Cardiac septum (tissue), 1 donor: ENCODE measurements around the gene PPARGC1A. TPM values are rescaled to one million over a fixed set of nuclear protein-coding genes. Genes with fewer than 3 reads are reported as not detected.

Source experiments
- DNase-seq: peaks from one replicate; pipeline ENCODE4 v3.0.0-alpha.2; 2020; ENCODE audit warnings: low spot score
- intact Hi-C: fragments of 100-400 bp; cut with DNase I; formaldehyde crosslinking; loops from one replicate; pipeline ENCODE4 v1.14.0; 2022
- long read RNA-seq: library from polyadenylated mRNA; unstranded; transcript quantifications from one replicate; pipeline ENCODE4 v2.0.0, GENCODE V29; 2021
- total RNA-seq: library from RNA; stranded (reverse); fragmentation: NEBNext Ultra II Directional; extraction: Animal tissue kit (Norgen Biotek cat#: 25700); gene quantifications from one replicate; pipeline ENCODE4 v1.2.1, GENCODE V29; 2021
- donor health status: DM: no; HTN: no; CAD: no.

Gene PPARGC1A
- total RNA-seq = 99.6 TPM
- long read RNA-seq, full-length matches to known transcripts = 16 of 53 reads
- long read RNA-seq, partial matches to known transcripts = 15 of 53 reads
- long read RNA-seq, other reads (novel, unspliced or antisense) = 22 of 53 reads

- intact Hi-C loops = loop anchor here (2.0 to 5.0 kb wide), 3 partner anchors 41 to 357 kb away; no protein-coding TSS in a partner anchor
- peak; percentile 76 for DNase-seq
These were observed at the start of gene PPARGC1A for GRCh38 chr4:23889814-23890341. PPARGC1A (minus strand) TSS chr4:23890047; CDS start chr4:23889957, 90 bp downstream.

GRCh38 chr4:23938796-23939195, 48.9 kb upstream of the PPARGC1A start:
- intact Hi-C loops = no loop called here

GRCh38 chr4:23937173-23937572, 47.3 kb upstream of the PPARGC1A start:
- DNase-seq = no peak
- intact Hi-C loops = no loop called here

More at GRCh38 chr4:23938796-23939195, 48.9 kb upstream of the PPARGC1A start:
- DNase-seq = no peak

GRCh38 chr4:23934915-23935314, 45.1 kb upstream of the PPARGC1A start:
- DNase-seq = peak; percentile 81
- intact Hi-C loops = loop anchor here (5.0 kb wide), 3 partner anchors 143 to 563 kb away; no protein-coding TSS in a partner anchor

- intact Hi-C loops = loop anchor here (5.0 kb wide), 3 partner anchors 142 to 562 kb away; no protein-coding TSS in a partner anchor
- DNase-seq = no peak
These were observed 44.4 kb upstream of the PPARGC1A start for GRCh38 chr4:23934223-23934622.

GRCh38 chr4:23932901-23933308, 43.1 kb upstream of the PPARGC1A start:
- DNase-seq = no peak
- intact Hi-C loops = loop anchor here (5.0 kb wide), 3 partner anchors 141 to 561 kb away; no protein-coding TSS in a partner anchor

- intact Hi-C loops = loop anchor here (5.0 kb wide), 3 partner anchors 140 to 560 kb away; no protein-coding TSS in a partner anchor
- no peak for DNase-seq
These were observed 42.3 kb upstream of the PPARGC1A start for GRCh38 chr4:23932186-23932585.

- no peak for DNase-seq
- intact Hi-C loops = loop anchor here (2.0 to 5.0 kb wide), 5 partner anchors 43 to 559 kb away; no protein-coding TSS in a partner anchor
These were observed 41.6 kb upstream of the PPARGC1A start for GRCh38 chr4:23931489-23931830.

- peak; percentile 86 for DNase-seq
- intact Hi-C loops = loop anchor here (2.0 to 5.0 kb wide), 5 partner anchors 42 to 559 kb away; no protein-coding TSS in a partner anchor
These were observed 41.1 kb upstream of the PPARGC1A start for GRCh38 chr4:23930750-23931488.

GRCh38 chr4:23929248-23929647, 39.4 kb upstream of the PPARGC1A start:
- no peak for DNase-seq
- intact Hi-C loops = no loop called here

- intact Hi-C loops = no loop called here
- DNase-seq = no peak
These were observed 34.7 kb upstream of the PPARGC1A start for GRCh38 chr4:23924556-23924955.

- no peak for DNase-seq
- intact Hi-C loops = no loop called here
These were observed 34.0 kb upstream of the PPARGC1A start for GRCh38 chr4:23923840-23924239.

GRCh38 chr4:23923141-23923540, 33.3 kb upstream of the PPARGC1A start:
- DNase-seq = no peak
- intact Hi-C loops = no loop called here

GRCh38 chr4:23922541-23923111, 32.8 kb upstream of the PPARGC1A start:
- intact Hi-C loops = no loop called here
- no peak for DNase-seq

- intact Hi-C loops = no loop called here
- DNase-seq = no peak
These were observed 32.2 kb upstream of the PPARGC1A start for GRCh38 chr4:23922013-23922412.

- intact Hi-C loops = no loop called here
- DNase-seq = no peak
These were observed 31.6 kb upstream of the PPARGC1A start for GRCh38 chr4:23921447-23921845.

GRCh38 chr4:23920716-23921446, 31.0 kb upstream of the PPARGC1A start:
- intact Hi-C loops = no loop called here

GRCh38 chr4:23920296-23920695, 30.4 kb upstream of the PPARGC1A start:
- no peak for DNase-seq
- intact Hi-C loops = no loop called here

More at GRCh38 chr4:23920716-23921446, 31.0 kb upstream of the PPARGC1A start:
- no peak for DNase-seq

GRCh38 chr4:23916282-23916681, 26.4 kb upstream of the PPARGC1A start:
- DNase-seq = no peak
- intact Hi-C loops = no loop called here
